ENCODE measurements around the gene ACVR1C. TPM values are rescaled to one million over a fixed set of nuclear protein-coding genes. Genes with fewer than 3 reads are reported as not detected.
A peak's percentile ranks its signal among the peaks of the same experiment; 100 is the strongest.

ACVR1C gene
- total RNA-seq, 1 donor from 2014 or later, result 0.17 TPM

- Mint-ChIP-seq H3K36me3 (ENCODE audit: low read depth) (no peaks in the 10 kb centered on the region), H3K27ac (ENCODE audit: unreplicated experiment) (no peak overlapping the region), H3K9me3 (ENCODE audit: low read depth) (no peaks in the 10 kb centered on the region), H3K4me1 (ENCODE audit: low read depth) (no peaks in the 10 kb centered on the region), H3K27me3 (ENCODE audit: low read depth) (no peaks in the 10 kb centered on the region), H3K4me3 (ENCODE audit: unreplicated experiment) (no peak overlapping the region)
- no peak for DNase-seq (ENCODE audit: low spot score)
- no peak for TF ChIP-seq CTCF (IDR thresholded peaks at IDR 0.05)
Observed at GRCh38 chr2:157657858-157658257, 29.2 kb upstream of the ACVR1C start.

GRCh38 chr2:157657101-157657500 lies 28.4 kb upstream of the ACVR1C start:
- Mint-ChIP-seq H3K4me1 (ENCODE audit: low read depth) (no peaks in the 10 kb centered on the region), H3K36me3 (ENCODE audit: low read depth) (no peaks in the 10 kb centered on the region), H3K9me3 (ENCODE audit: low read depth) (no peaks in the 10 kb centered on the region), H3K27ac (ENCODE audit: unreplicated experiment) (no peak overlapping the region), H3K4me3 (ENCODE audit: unreplicated experiment) (no peak overlapping the region), H3K27me3 (ENCODE audit: low read depth) (no peaks in the 10 kb centered on the region)
- no peak for DNase-seq (ENCODE audit: low spot score)
- TF ChIP-seq CTCF (IDR thresholded peaks at IDR 0.05), result no peak

GRCh38 chr2:157644776-157645175 lies 16.1 kb upstream of the ACVR1C start:
- Mint-ChIP-seq H3K4me1 (ENCODE audit: low read depth) (no peaks in the 10 kb centered on the region), H3K36me3 (ENCODE audit: low read depth) (no peaks in the 10 kb centered on the region), H3K9me3 (ENCODE audit: low read depth) (no peaks in the 10 kb centered on the region), H3K4me3 (ENCODE audit: unreplicated experiment) (no peak overlapping the region), H3K27ac (ENCODE audit: unreplicated experiment) (no peak overlapping the region), H3K27me3 (ENCODE audit: low read depth) (peaks cover 3% of the 10 kb centered on the region)
- DNase-seq (ENCODE audit: low spot score), result no peak
- TF ChIP-seq CTCF (IDR thresholded peaks at IDR 0.05), result no peak

GRCh38 chr2:157631861-157632260 lies 3.2 kb upstream of the ACVR1C start:
- no peak for TF ChIP-seq CTCF (IDR thresholded peaks at IDR 0.05)
- peaks cover 13% of the 10 kb centered on the region for H3K4me1 Mint-ChIP-seq (ENCODE audit: low read depth)
- DNase-seq (ENCODE audit: low spot score), result no peak
- H3K27ac Mint-ChIP-seq (ENCODE audit: unreplicated experiment), result no peak overlapping the region
- H3K27me3 Mint-ChIP-seq (ENCODE audit: low read depth), result peaks cover 23% of the 10 kb centered on the region
- H3K9me3 Mint-ChIP-seq (ENCODE audit: low read depth), result no peaks in the 10 kb centered on the region
- no peaks in the 10 kb centered on the region for H3K36me3 Mint-ChIP-seq (ENCODE audit: low read depth)
- no peak overlapping the region for H3K4me3 Mint-ChIP-seq (ENCODE audit: unreplicated experiment)

- Mint-ChIP-seq H3K36me3 (ENCODE audit: low read depth) (no peaks in the 10 kb centered on the region), H3K27me3 (ENCODE audit: low read depth) (peaks cover 40% of the 10 kb centered on the region), H3K27ac (ENCODE audit: unreplicated experiment) (no peak overlapping the region), H3K4me3 (ENCODE audit: unreplicated experiment) (peak overlapping the region; percentile 66), H3K9me3 (ENCODE audit: low read depth) (peaks cover 6% of the 10 kb centered on the region), H3K4me1 (ENCODE audit: low read depth) (peaks cover 13% of the 10 kb centered on the region)
- peak; percentile 76 for DNase-seq (ENCODE audit: low spot score)
- no peak for TF ChIP-seq CTCF (IDR thresholded peaks at IDR 0.05)
Observed at GRCh38 chr2:157627594-157628476, 829 bp downstream of the ACVR1C start.
